ENCODE measurements around the gene TPCN1.

Gene TPCN1

DNA sequence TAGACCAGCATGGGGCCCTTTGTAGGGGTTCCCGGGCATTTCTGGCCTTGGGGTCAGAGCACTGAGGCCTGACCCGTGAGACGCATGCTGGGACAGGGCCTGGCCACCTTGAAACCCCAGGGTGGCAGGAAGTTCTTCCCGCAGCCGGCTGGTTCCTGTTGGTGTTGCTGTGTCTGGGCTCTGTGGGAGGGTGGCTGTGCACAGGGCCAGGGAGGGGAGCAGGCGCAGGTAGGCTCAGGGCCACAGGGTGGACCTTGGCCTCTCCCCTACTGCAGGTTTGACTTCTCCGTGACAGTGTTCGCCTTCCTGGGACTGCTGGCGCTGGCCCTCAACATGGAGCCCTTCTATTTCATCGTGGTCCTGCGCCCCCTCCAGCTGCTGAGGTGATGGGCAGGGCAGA is 65.4 kb downstream of the TPCN1 start:
- DNase-seq: no peak
- no peak for ATAC-seq

DNA sequence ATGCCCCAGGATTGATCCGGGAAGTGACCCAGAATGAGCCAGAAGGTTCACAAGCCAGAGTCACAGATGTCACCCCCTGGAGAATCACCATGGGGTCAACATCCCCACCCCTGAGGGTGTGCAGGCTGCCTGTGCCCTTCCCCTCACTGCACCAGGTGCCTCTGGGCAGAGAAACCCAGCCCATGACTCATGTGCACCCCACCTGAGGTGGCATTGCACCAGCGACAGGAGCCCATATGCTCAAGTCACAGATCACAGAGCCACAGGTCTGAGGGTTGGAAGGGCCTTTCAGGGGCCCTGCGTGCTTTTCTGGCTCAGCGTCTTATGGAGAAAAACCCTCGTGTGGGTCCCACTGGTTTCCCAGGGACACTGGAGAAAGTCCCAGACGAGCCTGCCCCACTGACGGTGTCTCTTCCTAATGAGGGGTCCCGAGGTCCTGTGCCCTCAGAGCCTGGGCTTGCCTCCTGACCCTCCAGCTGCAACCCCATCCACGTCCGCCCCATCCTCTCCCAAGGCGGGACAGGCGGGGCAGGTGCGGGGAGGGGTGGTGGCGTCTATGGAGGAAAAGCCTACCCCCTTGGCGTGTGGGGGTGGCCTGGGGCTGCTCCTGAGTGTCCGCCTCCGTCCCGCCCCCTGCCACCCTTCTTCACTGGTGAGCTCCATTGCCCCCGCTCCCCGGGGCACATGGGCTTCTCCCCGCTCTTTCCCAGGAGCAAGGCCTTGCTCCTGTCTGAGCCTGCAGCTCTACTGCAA is 66.1 kb downstream of the TPCN1 start:
- ATAC-seq: no peak
- no peak for DNase-seq

DNA sequence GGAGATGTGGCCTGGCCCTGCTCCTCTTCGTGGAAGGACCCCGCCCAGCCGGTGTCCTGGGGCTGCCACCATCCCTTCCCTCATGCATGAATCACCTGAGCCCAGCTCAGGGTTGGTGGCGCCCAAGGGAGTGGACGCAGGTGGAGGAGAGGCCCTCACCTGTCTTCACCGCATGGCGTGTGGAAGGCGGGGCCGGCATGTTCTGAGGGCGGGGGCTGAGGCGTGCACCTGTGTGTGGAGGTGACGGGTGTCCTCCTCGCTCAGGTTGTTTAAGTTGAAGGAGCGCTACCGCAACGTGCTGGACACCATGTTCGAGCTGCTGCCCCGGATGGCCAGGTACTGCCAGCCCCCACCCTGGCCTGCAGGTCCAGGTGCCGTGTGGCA is 66.6 kb downstream of the TPCN1 start:
- no peak for ATAC-seq
- DNase-seq: no peak

GRCh38 chr12:113289361-113289760 is 68.1 kb downstream of the TPCN1 start:
- DNase-seq (no peak), ATAC-seq (no peak)

DNA sequence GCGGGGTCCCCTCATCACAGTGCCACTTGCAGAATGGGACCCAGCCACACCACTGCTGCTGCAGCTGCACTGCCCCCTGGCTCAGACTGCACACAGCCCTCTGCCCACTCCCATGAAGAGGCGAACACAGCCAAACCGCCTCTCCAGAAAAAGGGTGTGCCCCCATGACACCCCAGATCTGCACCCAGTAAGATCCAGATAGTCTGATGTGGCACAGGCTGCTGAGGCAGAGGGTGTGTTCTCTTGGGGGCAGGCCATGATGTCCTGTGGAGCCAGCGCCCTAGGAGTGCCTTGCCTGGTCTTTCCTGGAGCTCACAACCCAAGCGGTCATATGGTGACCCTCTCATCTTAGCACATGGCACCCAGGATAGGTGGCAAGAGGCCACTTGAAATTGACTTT is 69.2 kb downstream of the TPCN1 start:
- no peak for ATAC-seq
- DNase-seq: no peak

DNA sequence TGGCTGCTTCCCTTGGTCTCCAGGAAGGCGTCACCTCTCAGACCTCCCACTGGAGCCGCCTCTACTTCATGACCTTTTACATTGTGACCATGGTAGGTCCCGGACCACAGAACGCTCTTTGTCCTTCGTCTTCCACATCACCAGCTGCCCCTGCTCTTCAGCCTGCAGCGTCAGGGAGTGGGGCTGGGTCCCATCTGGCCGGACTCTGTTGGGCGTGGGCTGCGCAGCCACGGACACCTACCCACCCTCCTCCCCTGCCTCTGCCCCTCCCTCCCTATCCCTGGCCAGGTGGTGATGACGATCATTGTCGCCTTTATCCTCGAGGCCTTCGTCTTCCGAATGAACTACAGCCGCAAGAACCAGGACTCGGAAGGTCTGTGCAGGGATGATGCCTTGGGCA is 70.3 kb downstream of the TPCN1 start:
- DNase-seq (no peak), ATAC-seq (no peak)

DNA sequence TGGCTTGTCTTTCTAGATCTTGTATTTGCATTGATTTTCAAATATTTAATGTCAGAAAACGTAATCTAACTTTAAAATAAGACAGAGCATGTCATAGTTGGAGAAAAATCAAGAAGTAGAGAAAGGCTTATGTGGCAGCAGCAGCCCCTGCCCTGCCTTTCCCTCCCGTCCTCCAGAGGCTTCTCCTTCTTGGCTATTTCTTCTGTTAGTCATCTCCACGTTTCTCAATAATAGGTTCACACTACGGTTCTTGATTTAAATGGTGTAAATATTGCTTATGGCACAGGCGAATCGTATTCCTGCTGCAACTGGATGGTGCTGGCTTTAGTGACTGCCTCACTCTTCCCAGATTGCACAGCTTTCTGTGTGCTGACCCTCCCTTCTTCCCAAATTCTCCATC is 70.8 kb downstream of the TPCN1 start:
- ATAC-seq (no peak), DNase-seq (no peak)

DNA sequence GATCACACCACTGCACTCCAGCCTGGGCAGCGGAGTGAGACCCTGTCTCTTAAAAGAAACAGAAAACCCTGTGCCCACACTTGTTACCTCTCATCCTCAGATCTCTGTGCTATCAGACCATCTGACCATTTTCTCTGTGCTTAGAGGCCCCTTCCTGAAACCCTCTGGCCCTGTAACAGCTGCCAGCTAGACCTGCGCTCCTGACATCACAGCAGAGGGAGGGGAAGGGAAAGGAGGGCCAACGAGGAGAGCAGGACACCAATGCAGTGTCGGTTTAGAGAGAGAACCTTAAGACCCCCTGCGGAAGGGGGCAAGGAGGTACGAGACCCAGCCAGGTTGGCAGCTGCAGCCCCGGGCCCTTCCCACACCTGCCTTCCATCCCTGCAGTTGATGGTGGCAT is 71.3 kb downstream of the TPCN1 start:
- DNase-seq (no peak), ATAC-seq (no peak)

GRCh38 chr12:113293100-113293499 is 71.8 kb downstream of the TPCN1 start:
- DNase-seq: no peak
- ATAC-seq: no peak

DNA sequence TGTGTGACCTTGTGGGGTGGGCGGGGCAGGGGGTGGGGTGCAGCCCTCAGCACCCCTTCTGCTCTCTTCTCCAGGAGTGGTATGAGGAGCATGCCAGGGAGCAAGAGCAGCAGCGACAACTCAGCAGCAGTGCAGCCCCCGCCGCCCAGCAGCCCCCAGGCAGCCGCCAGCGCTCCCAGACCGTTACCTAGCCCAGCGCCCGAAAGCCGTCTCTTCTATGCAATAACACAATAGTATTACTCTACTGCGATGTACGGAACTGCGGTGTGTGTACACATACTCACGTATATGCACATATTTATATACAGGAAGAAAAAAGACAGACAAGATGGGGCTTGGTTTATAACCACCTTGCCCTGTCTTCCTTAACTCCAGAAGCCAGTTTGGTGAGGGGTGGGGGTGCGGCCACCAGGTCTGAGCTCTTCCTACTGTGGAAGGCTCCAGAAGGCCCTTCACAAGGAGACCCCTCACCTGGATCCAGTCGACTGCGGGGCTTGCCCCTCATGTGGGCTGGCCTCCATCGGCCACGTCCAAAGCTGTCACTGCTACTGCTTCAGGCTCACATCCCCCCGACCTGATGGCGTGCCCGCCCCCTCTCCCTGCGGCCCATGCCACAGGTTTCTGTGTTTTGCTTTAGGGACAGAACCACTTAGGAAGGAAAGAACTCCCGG is 74.8 kb downstream of the TPCN1 start:
- ATAC-seq (no peak), DNase-seq (no peak)

DNA sequence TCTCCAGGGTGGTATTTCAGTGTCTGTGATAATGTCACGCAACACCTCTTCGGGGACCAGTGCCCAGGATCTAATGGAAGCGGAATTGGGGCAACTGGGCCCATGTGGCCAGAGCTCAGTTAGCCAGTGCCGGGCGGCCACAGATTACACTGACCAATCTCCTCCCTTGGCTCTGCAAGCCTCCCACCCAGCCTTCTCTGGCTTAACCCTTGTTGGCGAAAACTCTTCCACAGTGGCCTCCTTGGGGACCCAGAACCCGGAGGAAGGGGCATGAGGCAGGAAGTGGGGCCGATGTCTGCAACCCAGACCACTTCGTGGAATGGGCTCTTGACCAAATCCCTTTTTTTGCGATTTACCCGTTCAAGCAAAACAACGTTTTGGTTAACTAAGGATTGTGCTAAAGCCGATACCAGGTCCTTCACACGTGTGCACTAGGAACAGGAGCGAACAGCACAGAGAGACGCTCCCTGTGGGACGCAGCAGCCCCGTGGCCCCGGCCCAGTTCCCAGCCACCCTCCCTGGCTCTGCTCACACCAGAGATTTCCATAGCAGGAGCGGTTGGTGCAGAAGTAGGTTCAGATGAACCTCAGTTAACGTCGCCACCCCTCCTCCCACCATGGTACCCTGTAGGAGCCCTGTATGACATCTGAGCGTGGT is 75.4 kb downstream of the TPCN1 start:
- no peak for DNase-seq
- no peak for ATAC-seq

GRCh38 chr12:113297214-113297587 is 75.9 kb downstream of the TPCN1 start:
- no peak for ATAC-seq
- DNase-seq: no peak

GRCh38 chr12:113297621-113298471 is 76.6 kb downstream of the TPCN1 start:
- peak; percentile 10 for ATAC-seq

GRCh38 chr12:113298472-113298817 is 77.2 kb downstream of the TPCN1 start:
- ATAC-seq: no peak

More at GRCh38 chr12:113297621-113298471, 76.6 kb downstream of the TPCN1 start:
- DNase-seq: no peak

GRCh38 chr12:113298861-113299545 is 77.7 kb downstream of the TPCN1 start:
- no peak for DNase-seq
- ATAC-seq: no peak

More at GRCh38 chr12:113298472-113298817, 77.2 kb downstream of the TPCN1 start:
- no peak for DNase-seq

GRCh38 chr12:113299619-113300237 is 78.5 kb downstream of the TPCN1 start:
- no peak for ATAC-seq
- DNase-seq: no peak

GRCh38 chr12:113301811-113302210 is 80.5 kb downstream of the TPCN1 start:
- ATAC-seq (no peak), DNase-seq (no peak)

GRCh38 chr12:113302466-113302865 is 81.2 kb downstream of the TPCN1 start:
- ATAC-seq (no peak), DNase-seq (no peak)

DNA sequence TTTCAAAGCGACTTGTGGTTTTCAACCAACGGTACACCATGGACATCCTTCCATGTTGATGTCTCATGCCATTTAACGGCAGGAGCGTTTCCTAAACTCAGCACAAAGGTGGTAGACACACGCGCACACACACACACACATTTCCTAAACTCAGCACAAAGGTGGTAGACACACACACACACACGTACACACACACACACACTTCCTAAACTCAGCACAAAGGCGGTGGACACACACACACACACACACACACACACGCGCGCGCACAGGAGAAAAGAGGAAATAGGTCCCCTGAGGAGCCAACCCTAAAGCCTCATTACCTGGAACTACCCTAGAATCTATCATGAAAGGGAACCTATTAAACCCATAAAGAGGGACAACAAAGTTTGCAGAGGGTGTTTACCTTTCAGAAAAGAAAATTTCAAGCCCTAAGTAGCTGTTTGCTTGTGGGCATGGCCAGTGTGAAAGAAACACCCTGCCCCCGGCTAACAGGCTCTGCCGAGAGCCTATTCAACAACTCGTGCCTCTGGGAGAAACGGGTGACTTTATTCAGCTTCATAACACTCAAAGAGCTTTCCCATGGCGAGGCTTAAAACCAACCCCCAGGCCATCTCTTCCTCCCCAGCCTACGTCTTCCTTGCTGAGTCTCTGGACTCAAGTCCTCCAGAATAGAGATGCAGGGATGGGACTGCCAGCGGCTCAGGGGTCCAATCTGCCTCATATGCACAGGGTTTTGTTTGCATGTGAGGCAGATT is 81.8 kb downstream of the TPCN1 start:
- DNase-seq (no peak), ATAC-seq (no peak)

- ATAC-seq (no peak), DNase-seq (no peak)
Measured at GRCh38 chr12:113305281-113305856, 84.1 kb downstream of the TPCN1 start.
